ENCODE measurements around the gene TIGAR.

Gene TIGAR

DNA sequence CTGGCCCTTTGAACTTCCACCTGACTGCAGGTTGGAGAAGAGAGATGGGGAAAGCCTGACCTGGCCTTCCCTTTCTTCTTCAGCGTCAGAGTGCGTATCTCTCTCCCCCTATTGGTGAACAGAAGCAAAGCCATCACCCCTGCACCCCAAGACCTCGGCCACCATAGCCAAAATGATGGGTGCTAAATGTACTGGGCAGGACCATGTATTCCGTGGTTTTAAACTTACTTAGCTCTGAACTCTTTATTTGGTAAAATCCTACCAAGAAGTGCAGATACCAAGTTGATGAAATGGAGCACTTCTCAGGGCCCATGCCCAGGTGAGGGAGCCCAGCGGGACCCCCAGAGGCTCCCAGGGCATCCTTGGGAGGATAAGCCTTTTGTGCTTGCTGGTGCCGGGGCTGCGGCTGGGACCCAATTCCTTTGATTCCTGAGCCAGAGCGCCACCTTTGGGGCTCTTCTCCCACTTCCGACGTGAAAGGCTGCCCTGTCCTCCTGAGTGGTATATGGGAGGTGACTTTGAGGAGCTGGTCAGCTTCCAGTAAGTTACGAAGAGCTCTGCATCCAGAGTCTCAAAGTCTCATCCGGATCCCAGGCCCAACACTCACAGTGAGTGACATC, 38.0 kb upstream of the TIGAR start:
- DNase-seq = no peak

DNA sequence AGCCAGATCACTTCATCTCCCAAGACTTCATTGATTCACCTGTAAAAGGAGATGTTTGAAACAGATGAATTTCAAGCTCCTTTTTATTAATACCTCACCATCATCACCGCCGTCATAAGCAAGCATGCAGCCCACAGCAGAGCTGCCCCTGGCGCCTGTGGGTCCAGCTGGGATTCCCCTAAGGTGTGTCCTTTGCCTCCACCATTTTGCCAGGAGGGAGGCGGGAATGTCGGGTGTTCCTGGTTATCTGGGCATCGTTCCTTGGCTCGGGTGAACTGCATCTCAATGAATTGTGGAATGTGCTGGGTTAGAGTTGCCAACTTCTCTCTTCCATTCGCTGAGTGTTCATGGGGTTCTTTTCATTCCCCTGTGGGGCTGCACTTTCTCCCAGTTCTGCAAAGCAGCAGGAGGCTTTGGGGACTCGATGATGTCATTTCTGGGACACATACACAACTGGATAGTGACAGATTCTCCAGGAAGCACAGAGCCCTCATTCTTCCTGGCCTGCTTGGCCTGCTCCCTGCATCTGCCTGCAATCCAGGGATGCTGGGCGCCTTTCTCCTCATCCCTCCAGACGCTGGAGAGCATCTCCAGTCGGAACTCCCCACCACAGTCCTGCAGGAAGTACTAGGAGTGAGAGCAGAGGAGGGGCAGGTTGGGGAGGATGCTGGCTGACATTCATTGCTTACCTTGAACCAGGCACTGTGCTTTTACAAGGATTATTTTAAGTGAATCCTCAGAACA, 37.3 kb upstream of the TIGAR start:
- DNase-seq = no peak

DNA sequence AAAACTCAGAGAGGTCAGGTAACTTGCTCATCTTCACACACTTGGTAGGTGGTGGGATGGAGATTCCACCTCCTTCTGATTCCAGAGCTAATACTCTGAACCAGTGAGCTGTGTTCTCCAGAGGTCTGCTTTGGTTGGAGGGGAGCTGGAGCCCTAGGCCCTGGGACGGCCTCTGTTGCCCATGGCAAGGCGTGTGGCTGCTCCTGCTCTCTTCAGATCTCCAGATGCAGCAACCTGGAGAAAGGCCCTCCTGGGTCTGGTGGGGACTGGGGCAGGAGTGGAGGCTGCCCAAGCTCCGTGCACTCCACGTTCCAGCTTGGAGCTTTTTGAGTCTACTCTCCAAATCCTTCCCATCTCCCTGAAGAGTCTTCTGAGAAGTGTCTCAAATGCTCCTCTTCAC, 36.7 kb upstream of the TIGAR start:
- no peak for DNase-seq

DNA sequence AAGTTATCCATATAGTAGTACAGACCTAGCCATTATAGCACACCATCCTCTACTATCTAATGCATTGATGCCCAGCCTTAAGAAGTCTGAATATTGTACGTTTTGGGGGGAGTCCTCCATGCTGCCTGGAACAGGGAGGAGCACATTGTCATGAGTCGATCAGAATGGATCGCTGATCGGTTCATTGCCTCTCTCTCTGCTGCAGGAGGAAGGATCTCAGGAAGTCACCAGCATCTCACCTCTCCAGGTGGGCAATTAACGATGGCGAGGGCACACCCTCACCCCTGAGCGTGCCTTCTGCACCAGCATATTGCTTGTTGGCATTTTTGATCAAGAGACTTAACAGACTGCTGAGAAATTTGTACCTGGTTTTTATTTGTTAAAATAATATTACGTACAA, 35.9 kb upstream of the TIGAR start:
- no peak for DNase-seq

DNA sequence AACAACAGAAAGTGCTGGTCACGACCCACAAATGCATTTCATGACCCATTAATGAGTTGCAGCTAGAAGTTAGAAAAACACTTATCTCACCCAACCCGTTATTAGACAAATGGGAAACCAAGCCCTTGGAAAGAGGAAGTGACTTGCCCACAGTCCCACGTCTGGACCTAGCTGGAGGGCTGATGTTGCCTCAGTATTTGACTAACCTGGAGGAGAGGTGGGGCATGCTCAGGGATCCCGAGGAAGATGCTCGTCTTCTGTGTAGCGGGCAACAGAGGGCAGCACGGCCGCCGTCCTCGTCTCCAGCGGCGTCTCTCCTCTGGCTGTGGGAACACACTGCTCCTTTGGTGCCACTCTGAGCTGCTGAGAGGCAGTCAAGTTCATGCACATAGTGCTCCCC, 34.8 kb upstream of the TIGAR start:
- DNase-seq = no peak

DNA sequence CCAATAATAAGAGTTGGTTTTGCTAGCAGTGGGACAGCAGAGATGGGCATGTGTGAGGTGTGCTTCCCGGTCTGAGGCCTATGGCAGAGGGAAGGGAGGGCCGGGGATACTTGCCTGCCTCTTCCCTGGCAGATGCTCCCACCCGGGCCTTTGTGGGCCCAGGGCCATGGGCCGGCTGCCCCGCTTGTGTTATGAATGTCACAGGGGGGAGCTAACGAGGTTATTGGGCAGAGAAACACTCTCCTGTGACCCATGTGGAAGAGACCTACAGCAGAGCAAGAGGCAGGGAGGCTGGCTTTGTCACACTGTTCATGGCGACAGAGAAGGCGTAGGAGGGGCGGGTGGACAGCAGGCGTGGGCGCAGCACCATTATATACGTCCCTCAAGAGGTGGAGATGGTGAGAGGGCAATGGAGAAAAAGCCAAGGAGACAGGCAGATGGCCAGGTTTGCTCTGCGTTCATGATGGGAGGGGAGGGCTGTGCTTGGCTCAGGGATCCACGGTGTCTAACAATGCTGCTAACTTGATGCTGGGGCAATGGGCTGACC, 34.2 kb upstream of the TIGAR start:
- no peak for DNase-seq

DNA sequence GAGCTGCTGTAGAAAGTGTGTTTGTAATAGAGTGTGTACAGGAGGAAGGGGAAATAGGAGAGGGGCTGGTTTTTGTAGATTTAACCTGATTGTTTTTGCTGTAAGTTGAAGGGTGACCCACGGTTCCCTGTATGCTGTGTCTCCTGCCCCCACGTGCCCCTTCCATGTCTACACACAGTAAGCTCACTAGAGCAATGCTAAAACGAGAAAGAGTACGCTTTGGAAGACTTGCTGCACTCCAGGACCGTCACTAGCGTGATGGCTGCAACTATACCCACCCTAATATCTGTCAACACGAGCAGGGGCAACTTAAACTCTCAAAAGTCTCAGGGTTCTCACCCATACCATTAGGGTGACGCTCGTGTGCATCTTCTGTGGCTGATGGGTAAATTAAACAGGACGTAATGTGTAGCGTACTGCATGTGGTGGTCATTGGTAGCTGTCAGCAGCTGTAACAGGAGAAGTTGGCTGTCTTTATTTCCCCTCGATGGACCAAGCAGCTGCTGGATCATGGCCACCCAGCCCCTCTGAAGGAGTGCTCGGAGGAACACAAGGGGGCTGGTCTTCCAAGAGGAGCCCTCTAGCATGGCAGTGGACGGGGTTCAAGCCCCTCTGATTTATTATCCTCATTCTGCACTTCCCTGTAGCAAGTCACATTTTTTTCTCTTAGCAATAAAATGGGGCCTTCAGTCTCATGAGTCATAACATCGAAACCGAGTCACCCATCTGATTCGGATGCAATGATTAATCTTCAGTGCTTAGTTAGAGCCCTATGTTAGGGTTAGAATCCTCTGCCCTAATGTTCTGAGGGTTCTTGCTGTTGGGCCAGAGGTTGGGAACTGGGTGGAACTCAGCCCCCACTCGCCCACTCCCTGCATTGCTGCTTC, 33.4 kb upstream of the TIGAR start:
- DNase-seq = no peak

DNA sequence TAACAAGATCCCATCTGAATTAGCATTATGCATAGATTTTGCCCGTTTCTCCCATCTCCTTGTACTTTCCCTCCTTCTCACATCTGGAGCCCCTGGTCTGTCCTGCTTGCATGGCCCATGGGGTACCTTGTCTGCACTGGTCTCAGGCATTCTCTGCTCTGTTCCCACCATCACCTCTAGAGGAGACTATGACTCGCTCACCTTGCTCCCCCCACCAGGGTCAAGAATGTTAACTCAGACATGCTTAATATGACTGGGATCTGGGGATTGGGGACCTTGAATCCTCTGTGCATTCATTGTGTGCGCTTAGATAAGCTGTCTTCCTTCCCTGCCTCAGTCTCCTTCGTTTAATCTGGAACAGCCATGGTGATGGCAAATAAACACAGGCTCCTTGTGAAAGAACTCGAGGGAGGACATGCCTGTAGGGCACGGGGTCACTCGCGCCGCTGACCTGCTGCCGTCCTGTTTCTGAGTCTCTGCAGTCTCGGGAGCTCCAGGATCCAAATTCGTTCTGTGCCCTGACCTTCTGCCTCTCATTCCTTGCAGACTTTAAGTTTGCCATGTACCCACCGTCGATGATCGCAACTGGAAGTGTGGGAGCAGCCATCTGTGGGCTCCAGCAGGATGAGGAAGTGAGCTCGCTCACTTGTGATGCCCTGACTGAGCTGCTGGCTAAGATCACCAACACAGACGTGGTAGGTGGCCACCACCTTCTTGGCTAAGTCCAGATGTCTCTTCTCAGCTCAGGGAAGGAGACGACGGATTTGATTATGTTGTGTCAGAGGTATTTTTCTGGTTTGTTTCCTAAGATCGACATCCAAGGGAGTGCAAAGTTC, 32.5 kb upstream of the TIGAR start:
- DNase-seq = no peak

DNA sequence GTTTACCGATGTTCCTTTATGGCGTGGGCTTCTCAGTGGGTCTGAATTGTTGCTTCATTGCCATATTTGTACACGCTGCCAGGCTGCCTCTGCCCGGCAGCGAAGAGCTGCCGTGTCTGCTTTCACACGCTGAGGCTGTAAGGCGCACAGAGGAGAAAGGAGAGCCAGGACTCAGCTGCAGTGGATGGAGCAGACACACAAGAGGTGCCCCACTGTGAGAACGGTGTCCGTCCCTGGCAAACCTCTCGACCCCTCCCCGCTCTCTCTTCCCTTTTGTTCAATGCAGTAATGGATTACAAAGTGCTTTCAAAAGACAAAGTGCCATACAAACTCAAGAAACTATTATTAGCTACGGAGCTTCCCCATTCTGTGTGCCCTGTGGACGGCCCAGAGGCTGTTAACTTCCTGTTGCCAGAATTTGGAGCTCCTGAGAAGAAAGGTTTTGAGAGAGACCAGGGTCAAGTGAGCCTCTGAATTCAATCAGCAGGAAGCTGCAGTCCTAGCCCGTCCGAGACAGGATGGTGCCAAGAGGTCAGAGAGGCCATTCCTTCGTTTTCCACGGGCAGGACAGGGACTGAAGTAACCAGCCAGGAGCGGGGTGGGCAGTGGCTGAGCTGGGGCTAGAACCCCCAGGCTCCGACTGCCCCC, 31.7 kb upstream of the TIGAR start:
- no peak for DNase-seq

DNA sequence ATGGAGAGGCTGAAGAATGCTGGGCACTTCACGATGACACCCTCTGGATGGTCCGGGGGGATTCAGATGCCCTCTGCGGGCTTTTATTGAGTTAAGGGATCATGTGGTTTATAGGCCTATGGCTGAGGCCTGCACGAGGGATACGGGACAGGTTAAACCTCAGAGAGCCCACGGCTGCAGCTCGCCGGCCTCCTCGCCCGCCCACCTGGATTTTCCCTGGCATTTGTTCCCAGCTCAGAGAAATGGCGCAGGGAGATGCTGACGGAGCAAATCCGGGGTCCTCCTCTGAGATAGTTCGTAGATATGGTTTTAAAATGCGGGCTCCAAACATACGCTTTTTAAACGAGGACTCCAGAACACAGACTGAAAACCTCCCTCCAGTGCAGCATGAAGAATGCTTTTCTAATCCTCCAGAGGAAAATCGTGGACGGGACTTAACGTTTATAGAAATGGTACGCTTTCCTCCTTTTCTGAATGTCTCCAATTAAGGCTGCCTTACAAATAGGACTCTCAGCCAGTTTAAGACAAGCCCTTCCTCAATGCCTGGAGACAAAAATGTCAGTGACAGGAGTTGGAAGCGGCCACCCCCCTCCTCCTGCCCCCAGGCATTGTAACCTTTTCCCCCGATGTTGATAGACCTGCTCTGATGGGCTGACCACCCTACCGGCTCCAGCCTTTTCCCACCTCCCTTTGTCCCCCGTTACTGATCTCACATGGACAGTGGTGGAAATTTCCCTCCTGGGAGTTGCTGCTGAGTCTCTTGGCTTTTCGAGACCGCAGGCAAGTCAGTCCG, 30.8 kb upstream of the TIGAR start:
- DNase-seq = no peak

DNA sequence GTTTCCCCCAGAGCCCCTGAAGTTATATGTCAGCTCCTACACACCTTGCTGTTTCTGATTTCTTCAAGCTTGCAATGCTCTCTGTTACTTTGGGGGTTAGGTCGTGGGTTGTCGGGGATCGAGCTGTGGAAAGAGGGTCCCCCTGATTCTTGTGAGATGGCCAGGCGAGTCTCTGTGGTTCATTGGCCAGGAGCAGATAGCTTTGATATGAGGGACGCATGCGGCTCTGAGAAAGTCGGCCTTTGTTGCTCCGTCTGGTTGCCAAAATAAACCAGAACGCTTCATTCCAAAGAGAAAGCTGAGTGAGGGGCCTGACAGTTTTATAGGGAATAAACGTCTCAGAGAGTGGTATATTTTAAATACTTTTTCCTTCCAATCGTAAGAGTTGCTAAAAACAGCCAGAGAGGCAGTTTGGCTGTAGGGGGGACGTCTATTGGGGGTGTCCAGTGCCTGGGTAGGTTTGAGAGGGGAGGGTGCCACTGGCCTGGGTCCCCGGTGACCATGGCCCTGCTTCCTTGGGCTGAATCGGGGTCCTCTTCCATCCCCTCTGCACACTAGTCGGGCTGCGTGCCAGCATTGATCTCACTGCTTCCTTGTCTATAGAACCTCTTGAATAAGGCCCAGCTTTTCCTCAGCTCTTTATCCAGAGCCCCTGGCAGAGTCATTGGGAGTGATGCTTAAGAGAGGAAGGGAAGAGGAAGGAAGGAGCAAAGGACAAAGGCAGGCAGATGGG, 28.5 kb upstream of the TIGAR start:
- DNase-seq = no peak

DNA sequence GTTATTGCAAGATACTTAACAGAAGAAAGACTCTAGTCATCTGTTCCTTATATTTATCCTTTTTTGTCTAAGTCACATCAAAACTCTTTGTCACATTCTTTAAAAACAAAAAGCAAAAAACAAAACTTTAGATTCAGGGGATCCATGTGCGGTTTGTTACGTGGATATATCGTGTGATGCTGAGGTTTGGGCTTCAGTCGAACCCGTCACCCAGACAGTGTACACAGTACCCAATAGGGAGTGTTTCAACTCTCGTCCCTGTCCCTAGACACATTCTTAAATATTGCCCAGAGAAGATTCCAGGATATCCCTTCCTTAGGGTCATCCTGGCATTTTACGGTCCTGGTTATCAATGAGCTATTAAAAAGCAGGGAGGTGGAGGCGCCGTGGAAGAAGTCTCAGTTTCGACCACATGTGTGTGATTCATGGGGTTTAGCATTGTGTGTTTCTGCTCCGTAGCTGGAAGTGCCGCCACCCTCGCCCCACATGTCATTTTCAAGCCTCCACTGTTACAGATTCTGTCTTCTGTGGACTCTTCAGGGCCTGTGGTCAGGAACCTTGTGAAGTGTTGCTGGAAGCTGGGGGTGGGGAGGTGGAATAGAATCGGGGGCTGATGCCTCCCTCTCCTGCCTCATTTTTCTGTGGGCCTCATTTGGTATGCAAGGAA, 27.6 kb upstream of the TIGAR start:
- no peak for DNase-seq

DNA sequence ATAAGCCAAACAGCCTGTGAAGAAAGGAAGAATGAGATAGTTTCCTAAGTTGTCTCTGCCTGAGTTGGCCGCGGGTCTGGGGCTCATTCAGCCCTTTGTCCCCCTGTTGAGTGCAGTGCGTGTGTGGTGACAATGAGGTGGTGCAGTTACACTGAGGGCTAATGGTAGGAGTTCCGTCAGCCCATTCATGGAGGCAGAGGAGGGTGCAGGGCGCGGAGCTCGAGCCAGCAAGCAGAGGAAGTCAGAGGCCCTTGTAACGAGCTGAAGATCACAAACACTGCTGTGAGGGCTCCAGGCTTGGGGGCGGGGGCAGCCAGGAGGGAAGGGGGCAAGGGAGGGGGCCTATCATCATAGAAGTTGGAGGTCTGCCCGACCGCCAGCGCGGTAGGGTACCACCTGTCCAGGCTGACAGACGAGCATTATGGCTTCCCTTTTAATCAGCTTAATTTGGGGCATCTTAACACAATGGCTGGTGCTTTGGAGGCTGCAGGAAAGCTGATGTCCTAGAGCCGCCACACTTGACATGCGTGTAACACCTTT, 27.0 kb upstream of the TIGAR start:
- no peak for DNase-seq

DNA sequence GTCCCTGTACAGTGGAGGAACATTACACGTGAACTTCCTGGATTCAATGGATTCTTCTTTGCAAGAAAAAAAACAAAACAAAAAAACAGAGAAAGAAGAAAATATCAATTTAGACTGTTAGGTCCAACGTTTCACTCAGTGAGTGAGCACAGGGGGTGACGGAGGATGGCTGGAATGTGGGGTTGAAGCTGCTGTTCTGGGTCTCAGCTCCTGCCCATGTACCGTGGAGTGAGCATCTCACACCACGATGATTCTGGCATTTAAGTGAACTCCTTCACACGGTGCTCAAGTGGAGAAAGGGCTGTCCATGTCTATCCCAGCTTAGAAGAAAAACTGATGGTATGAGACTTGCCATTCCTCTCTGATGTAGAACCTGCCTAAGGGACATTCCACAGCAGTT, 24.3 kb upstream of the TIGAR start:
- DNase-seq = no peak

DNA sequence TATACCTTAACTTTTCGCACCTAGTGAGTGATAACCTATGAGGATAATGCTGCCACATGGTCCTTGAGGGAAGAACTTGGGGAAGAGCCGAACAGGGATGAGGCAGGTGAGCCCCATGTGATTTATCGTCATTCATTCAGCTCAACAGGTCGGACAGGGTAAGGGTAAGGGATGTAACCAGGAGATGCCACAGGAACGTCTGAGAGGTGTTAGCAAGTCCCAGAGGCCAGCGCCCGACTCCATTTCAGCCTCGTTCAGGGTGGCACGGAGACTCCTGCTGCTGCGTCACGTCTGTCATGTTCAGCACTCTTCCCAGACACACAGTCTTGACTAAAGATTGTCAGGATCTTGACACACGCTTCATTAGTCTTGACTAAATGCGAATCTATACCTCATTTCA, 23.4 kb upstream of the TIGAR start:
- no peak for DNase-seq

DNA sequence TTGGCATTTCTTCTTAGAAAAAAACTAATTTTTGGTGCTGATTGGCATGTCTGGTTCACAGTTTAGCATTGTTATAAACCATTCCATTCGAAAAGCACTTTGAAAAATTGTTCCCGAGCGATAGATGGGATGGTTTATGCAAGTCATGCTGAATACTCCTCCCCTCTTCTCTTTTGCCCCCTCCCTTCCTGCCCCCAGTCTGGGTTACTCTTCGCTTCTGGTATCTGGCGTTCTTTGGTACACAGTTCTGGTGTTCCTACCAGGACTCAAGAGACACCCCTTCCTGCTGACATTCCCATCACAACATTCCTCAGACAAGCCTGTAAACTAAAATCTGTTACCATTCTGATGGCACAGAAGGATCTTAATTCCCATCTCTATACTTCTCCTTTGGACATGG, 20.1 kb upstream of the TIGAR start:
- DNase-seq = no peak

DNA sequence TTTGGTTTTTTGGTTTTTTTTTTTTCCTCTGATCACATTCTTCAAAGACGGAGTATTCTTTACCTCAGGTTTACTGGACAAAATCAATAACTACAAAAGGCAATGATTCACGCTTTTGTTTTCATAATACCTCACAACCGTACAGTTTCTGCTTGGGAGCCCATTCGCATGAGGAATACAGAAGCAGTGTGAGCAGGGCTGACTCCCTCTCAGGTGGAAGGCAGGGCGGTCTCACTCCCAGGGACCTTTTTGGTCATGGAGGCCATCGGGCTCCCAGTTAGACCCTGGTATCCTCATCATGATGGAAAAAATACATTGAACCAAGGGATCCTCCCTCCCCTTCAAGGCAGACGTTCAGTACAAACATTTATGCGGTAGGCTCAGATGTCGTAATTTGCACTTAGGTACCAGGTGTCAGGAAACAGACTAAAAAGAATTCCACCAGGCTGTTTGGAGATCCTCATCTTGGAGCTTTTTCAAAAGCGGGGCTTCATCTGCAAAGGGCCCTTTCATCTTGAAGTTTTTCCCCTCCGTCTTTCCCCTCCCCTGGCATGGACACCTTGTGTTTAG, 19.0 kb upstream of the TIGAR start:
- DNase-seq = no peak

DNA sequence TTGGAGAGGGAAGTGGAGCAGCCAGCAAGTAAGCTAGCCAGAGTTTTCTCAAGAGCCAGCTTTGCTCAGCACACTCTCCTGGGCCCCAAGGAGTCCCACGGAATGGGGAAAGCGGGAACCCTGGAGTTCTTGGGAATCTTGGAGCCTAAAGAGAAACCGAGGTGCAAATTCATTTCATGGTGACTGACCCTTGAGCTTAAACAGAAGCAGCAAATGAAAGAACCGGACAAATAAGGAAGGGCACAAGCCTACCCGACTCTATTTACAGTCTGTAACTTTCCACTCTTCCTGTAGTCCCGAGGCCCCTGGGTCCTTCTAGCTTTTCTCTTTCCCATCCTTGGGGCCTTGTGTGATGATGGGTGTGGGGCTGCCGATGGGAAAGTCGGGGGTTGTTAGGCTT, 18.1 kb upstream of the TIGAR start:
- no peak for DNase-seq

DNA sequence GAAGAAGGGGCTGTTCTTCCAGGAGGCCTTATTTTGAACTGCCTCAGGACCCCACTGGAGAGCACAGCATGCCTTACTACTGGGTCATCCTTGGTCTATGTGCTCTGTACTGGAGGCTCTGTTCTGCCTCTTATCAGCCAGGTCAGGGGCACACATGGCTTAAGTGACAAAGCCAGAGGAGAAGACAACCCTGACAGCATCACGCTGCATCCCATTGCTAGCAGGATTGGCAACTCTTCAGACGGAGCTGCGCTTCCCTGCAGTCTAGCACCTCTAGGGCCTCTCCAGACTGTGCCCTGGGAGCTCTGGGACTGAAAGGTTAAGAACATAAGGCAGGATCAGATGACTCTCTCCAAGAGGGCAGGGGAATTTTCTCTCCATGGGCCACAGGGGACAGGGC, 17.3 kb upstream of the TIGAR start:
- no peak for DNase-seq
